ENCODE results near the gene MRTFA.

The MRTFA gene

DNA sequence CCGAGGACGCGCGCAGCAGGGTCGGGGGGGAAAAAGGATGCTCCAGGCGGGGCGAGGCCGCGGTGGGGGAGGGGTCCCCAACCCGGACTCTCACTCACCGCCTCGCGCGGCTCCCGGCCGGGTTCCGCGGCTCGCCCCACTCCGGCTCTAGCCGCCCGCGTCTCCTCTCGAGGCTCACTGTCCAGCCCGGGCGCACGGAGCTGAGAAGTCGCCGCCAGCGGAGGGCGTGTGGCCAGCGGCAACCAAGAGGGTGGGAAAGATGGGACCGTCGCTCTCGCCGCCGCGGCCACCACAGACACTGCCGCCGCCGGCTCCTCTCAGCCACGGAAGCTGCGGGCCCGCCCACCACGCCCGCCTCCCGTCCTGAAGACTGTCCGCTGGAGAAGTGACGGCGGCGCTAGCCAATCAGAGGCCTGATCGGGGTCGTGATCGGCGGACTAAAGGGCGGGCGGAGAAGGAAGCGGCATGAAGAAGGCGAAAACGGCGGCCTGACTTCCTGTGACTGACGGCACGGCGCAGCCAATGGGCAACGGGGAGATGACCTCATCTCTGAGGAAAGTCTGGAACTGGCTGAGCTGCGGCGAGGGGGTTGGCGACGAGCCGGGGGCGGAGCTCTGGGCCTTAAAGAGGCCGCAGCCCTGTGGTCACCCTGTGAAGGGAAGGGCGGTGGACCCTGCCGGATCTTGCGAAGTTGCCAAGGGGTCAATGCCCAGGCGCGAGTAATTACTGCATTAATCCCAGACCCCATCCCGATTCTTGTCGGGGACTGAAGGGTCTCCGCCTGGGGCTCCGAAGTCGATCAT lies at the start of gene MRTFA:
MRTFA (minus strand) TSS at position 340 of the 803 bp plus-strand sequence.
- peak; percentile 100 for DNase-seq (ENCODE audit: low read depth)
- TF ChIP-seq CTCF (conservative IDR thresholded peaks at IDR 0.05; ENCODE audit: low read length) = no peak
- peak within 1 kb of the TSS; percentile 93 for H3K4me3 ChIP-seq (ENCODE audit: low read length)

DNA sequence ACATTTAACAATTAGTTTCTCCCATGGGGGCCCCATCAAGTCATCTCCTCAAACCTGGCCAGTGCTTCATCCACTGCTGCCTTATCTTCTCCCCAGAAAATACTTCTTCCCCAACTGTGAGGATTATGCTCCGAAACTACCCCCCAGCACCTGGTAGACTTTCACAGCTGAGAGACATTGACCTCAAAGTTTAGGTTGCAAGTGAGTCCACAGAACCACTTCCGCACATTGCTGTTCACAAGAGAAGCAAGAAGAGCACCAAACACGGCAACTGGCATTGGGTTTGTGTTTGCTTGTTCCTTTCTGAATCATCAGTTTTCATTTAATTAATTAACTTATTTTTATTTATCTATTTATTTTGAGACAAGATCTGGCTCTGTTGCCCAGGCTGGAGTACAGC lies 48.9 kb upstream of the MRTFA start:
- TF ChIP-seq CTCF (conservative IDR thresholded peaks at IDR 0.05; ENCODE audit: low read length) = no peak
- no peak overlapping the region for H3K4me3 ChIP-seq (ENCODE audit: low read length)
- no peak for DNase-seq (ENCODE audit: low read depth)

- no peak for DNase-seq (ENCODE audit: low read depth)
- TF ChIP-seq CTCF (conservative IDR thresholded peaks at IDR 0.05; ENCODE audit: low read length) = no peak
- H3K4me3 ChIP-seq (ENCODE audit: low read length) = no peak overlapping the region
These were observed 48.2 kb upstream of the MRTFA start for GRCh38 chr22:40684728-40685127.

- TF ChIP-seq CTCF (conservative IDR thresholded peaks at IDR 0.05; ENCODE audit: low read length) = no peak
- no peak for DNase-seq (ENCODE audit: low read depth)
- no peak overlapping the region for H3K4me3 ChIP-seq (ENCODE audit: low read length)
These were observed 44.9 kb upstream of the MRTFA start for GRCh38 chr22:40681451-40681850.

GRCh38 chr22:40680819-40681183 lies 44.3 kb upstream of the MRTFA start:
- no peak for TF ChIP-seq CTCF (conservative IDR thresholded peaks at IDR 0.05; ENCODE audit: low read length)
- no peak overlapping the region for H3K4me3 ChIP-seq (ENCODE audit: low read length)
- no peak for DNase-seq (ENCODE audit: low read depth)

- peak; percentile 58 for DNase-seq (ENCODE audit: low read depth)
- peak; percentile 37; the same call in 1 of the 2 replicates for TF ChIP-seq CTCF (conservative IDR thresholded peaks at IDR 0.05; ENCODE audit: low read length)
- H3K4me3 ChIP-seq (ENCODE audit: low read length) = peak overlapping the region; percentile 47
These were observed 43.7 kb upstream of the MRTFA start for GRCh38 chr22:40679964-40680818.
